H54 (cell line): ENCODE results near the gene MCL1.
"Not testable (repeated sequence)": the region's sequence is repeated elsewhere in the genome, so short reads cannot be mapped to it uniquely, and the experiment has no call there.

Source experiments
- DNase-seq: peaks from one replicate; pipeline ENCODE4 v3.0.0; 2011; ENCODE audit warnings: low spot score, mixed read lengths; ENCODE audit not compliant: insufficient read length
- FAIRE-seq: peaks from 3 replicates; lab custom pipeline; 2011; peaks lifted over from hg19 to GRCh38; lab: Jason Lieb, UNC
- POLR2A ChIP-seq: IDR thresholded peaks from 2 replicates; pipeline ENCODE4 v1.6.1; 2011; ENCODE audit warnings: low read depth, mild to moderate bottlenecking, low read length

MCL1 gene

DNA sequence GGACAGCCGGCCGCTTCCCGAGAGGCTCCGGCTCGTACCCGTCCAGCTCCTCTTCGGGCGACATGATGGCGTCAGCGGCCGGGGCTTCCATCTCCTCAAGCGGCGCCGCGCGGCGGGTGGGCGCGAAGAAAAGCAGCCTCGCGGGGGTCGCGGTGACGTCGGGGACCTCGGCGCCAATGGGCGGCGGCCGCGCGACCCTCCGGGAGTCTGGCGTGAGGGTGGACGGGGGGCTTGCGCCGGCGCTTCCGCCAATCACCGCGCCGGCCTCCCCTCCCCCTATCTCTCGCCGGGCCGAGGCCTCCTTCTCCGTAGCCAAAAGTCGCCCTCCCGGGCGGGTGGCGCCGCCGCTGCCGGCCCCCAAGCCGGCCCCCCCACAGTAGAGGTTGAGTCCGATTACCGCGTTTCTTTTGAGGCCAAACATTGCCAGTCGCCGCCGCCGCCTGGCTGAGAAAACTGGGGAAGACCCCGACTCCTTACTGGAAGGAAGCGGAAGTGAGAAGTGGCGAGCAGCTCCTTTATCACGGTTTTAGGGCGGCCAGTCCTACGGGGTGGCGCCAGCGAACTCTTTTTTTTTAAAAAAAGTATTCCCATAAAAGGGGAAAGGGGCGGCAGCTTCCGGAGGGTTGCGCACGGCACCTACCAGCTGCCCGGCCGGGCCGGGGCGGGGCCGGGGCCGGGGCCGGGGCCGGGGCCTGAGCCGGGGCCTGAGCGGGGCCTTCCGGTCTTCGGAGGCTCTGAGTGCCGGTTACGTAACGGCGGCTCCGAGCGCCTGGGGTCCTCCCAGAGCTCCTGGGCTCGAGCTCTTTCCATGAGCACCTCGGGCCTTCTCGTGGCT is at the start of gene MCL1:
MCL1 (minus strand) TSS at position 501 of the 835 bp plus-strand sequence; CDS start at position 421, 80 bp downstream.
- TF ChIP-seq POLR2A = peak; percentile 92
- no peak for FAIRE-seq
- peak; percentile 78 for DNase-seq

DNA sequence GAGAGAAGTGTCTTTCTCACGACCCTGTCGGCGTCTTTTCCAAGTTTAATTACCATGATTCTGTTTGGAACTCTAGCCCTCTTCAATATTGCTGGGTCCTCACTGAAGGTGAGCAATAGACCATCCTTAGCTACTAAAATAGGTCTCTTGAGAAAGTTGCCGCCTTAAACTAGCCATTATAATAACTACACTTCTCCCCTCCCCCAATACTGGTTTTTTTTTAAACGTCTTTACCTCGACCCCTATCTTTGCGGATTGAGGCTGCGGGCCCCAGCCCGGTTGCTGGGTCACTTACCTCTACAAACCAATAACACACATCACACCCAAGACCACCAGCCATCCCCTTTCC is 49.3 kb upstream of the MCL1 start:
- DNase-seq (no peak), FAIRE-seq (no peak)
- TF ChIP-seq POLR2A = no peak

DNA sequence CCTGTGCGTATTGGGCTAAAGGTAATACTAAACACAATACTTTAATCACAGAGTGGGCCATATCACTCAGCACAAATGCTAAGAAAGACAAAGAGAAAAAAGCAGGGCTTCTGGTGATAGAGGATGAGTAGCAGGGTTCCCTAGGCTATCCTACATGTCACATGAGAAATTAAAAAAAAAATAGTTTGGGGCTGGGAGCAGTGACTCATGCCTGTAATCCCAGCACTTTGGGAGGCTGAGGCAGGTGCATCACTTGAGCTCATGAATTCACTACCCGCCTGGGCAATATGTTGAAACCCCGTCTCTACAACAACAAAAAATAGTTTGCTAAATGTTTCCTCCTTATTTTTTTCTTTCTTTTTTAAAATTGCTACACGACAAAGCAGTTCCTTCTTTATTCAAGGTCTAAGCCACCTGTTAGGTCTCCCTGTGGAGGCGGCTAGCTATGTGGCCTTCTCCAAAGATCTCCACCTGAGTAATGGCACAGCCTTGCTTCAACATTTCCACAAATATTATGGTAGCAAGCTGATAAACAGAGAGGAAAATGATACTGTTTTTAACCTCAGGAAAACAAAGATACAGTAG is 48.5 kb upstream of the MCL1 start:
- no peak for FAIRE-seq
- TF ChIP-seq POLR2A = no peak
- DNase-seq = no peak

DNA sequence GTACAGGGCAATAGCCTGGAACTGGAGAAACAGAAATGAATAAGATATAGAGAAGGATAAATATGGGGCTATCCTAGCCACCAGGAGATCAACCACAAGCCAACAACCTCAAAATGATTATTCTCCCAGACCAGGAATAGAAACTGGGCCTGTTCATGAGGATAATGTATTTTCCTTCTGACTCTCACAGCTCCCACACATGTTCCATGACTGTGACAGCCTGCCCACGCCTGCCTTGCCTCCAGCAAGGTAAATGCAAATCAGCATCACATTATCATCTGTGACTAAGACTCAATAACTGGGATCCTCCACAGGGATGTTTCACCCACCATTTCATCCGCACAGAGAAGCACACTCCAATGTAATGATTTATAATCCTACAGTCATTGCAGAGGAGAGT is 46.7 kb upstream of the MCL1 start:
- DNase-seq (no peak), FAIRE-seq (no peak)
- TF ChIP-seq POLR2A = no peak

DNA sequence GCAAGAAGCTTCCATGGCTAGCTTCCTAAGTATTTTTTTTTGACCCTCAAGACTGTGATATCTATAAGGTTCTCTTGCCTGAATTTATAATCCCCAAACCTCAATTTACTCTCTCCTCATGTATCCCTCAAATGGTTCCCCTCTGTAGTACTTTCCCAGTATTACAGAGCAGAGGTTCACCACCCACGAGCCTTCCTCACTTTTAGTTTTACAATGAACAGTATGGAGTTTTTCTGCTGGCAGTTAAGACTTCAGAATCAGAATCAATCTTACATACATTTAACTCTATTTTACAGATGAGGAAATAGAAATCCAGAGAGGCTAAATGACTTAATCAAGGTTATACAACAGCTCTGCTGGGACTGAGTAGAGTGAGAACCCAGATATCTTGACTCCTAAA is 45.1 kb upstream of the MCL1 start:
- FAIRE-seq, DNase-seq: not testable (repeated sequence)

DNA sequence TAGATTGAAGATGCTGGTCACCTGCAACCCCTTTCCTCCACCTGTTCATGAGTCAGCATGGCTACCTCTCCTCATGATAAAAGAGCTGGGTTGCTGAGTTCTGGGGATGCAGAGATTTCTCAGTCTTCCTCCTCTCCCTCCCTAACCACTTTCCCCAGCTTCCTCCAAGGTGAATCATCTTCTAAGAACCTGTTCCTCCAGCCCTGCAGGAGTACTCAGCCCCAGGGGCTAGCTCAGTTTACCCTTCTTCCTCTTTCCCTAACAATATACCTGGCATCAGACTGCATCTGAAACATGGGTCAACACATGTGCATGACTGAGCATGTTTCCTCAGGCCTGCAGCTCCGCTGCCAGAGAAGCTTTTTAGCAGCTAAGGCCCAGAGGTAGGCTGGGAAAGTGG is 44.7 kb upstream of the MCL1 start:
- not testable (repeated sequence) for FAIRE-seq

DNA sequence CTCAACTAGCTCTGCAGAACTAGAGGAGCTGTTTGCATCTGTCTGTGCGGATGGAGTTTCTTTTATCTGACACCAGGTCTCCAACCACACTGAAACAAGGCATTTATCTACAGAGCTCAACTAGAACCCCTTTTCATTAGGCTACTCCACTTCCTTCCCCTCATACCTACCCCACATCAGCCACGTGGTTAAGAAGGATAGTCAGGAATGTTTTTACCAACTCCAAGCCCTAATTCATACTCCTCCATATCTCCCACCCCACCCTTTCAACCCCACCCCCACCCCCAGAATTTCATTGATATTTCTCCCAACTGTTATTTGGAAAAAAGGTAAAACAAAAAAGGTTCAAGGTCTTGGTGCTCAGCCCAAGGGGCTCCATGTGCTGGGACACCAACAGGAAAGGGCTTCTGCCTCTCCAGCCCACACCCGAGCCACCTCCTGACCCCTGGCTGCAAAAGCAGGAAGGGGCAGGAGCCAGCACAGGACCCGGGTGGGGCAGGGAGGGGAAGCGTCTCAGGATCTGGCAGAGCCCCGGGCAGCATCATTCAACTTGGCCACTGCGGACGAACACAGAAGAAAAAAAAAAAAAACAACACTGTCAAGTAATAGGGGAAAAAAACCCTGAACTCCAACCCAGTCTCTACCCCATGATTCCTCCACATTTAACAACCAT is 43.0 kb upstream of the MCL1 start:
- TF ChIP-seq POLR2A = no peak
- no peak for DNase-seq
- FAIRE-seq = no peak

More for the DNA sequence above, 44.7 kb upstream of the MCL1 start:
- not testable (repeated sequence) for DNase-seq

DNA sequence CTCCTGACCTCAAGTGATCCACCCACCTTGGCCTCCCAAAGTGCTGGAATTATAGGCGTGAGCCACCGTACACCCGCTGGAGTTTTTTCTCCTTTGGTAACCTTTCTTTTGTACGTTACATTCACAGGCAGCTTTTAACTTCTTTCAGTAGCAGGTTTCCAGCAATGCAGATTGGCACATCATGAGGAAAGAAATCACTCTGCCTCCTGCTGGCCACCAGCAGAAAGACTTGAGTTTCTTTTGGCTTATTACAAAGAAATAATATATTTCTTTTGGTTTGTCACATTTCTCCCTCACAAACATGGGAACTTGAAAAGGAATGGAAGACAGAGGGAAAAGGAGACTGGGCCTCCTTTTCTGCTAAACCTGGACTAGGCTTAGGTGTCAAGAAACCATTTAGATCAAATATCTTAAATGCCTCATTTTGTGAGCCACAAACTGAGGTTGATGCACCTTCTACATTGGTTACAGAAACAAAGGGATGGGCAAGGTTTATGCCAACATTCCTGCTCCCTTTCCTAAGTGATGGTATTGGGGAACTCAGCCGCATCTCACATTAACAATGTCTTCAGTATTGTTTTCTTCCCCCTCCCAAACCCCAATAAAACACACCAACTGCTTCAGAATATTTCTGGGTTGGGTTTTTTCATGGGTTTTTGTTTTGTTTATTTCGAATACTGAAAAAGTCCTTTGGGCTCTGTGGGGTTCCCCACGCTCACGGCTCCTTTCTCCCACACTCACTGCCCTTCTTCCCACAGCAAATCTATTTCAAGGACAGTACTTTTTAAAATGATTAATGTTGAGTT is 42.3 kb upstream of the MCL1 start:
- FAIRE-seq (no peak), DNase-seq (no peak)
- TF ChIP-seq POLR2A = no peak

DNA sequence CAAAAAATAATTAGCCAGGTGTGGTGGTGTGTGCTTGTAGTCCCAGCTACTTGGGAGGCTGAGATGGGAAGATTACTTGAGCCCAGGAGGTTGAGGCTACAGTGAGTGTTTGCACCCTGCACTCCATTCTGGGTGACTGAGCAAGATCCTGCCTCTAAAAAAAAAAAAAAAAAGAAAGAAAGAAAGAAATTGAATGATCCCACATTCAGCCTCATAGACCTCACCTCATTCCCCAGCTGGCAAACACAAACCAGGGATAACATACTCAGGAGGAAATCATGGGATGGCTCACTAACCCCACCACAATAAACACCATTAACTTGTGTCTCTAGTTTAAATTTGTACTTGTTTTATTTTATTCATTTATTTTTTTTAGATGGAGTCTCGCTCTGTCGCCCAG is 41.5 kb upstream of the MCL1 start:
- TF ChIP-seq POLR2A = no peak
- DNase-seq = no peak
- FAIRE-seq = no peak

DNA sequence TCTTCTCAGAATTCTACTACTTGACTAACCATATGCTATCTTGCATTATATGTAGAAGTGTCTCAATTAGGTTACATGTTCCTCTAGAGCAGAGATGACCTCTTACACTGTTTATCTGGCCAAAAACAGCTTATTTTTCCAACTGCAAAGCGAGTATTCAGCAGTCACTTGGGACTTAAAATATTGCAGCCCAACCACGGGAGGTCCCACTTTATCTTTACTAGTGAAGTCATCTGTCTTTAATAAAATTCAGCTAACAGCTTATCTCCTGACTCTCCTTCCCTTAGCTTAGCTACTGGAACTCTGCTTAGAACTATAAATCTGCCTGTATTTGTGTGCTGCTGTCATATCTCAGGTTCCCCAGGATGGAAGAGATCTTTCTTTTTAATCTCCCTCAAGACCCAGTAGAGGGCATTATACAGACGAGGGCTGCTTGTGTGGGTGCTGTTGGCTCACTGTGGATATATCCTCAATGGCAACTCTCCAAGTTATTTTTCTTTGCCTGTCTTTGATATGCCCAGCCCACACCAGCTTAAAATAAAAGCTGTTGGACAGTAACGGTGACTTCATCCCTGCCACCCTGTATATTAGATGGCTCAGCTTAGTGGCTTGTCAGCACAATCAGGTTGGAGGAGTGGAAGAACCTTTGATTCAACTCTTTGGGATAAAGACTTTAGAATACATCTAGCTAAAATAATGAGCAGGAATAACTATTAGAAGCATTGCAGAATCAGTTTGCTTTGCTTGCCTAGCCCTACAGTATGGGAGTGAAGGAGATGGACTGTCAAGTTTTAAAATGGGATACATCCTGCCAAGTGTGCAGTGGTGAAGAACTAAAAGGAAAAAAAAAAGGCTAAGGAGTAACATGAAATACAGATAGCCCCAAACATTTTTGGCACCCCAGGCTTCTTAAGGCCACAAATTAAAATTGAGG is 40.4 kb upstream of the MCL1 start:
- no peak for TF ChIP-seq POLR2A
- FAIRE-seq = peak; percentile 57
- DNase-seq = peak; percentile 58

DNA sequence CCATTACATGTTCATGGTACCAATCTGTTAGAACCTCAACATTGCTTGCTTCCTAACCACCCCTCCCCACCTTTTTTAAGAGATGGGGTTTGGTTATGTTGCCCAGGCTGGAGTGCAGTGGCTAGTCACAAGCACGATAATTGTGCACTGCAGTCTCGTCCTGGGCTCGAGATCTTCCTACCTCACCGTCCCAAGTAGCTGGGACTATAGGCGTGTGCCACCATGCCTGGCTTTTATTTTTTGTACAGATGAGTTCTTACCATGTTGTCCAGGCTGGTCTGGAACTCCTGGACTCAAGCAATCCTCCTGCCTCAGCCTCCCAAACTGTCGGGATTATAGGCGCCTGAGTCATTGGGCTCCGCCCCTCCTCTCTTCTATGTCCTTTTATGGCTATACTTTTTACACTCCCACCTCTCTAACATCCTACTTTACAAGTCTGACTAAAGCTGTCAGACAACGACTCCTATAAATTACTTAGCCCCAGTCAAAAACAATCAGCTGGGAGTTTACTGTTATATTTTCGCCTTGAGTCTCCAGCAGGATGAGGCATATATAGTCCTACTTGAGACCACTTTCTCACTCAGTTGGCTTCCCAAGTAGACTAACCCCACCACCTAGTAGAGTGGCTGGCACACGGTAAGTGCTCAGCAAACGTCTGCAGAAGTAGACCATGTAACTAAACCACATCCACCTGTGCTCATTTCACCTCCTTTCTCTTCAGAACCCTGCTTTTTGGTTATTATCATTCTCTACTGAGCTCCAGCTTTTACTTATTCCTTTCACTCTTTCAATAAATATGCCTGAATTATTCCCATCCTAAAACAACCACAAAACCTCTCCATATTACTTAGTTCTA is 36.2 kb upstream of the MCL1 start:
- no peak for DNase-seq
- FAIRE-seq = no peak
- TF ChIP-seq POLR2A = no peak

DNA sequence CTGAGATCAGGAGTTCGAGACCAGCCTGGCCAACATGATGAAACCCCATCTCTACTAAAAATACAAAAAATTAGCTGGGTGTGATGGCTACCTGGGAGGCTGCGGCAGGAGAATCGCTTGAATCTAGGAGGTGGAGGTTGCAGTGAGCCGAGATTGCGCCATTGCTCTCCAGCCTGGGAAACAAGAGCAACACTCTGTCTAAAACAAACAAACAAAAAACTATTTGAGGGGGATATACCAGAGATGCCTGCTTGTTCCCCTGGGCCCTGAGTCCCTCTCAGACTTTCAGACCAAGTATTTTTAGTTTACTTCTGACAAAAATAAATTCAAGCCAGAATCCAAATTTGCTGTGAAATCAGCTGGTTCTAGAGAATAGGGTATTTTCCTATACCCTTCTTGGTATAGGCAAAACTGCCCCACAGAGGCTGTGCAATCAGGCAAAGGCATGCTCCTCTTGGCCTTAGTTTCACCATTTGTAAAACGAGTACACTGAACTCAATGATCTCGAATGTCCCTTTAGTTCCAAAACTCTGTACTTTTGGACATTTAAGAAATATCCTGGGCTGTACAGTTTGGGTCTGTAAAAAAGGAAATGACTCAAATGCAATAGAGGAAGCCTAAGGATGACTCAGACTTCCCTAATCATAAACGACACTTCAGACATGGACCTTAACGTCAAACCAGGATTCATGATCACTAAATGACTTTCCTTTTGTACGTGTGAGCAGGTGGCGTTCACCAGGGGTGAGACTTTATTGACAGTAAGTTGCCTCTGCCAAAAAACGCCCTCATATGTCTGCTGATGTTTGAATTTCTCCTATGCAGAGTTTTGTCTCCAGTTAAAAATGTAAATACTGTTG is 33.9 kb upstream of the MCL1 start:
- FAIRE-seq (peak; percentile 62), DNase-seq (peak; percentile 47)
- TF ChIP-seq POLR2A = no peak
